Stimulated activated CD4-positive, alpha-beta T cell treated with anti-CD3 and anti-CD28 coated beads, Interleukin-12 subunit alpha, Interleukin-12 subunit beta, amount 100 ng/mL, for 4 hours (primary cell): ENCODE measurements around the gene ISL2.

ENCODE experiments used
- DNase-seq: peaks from one replicate; pipeline ENCODE4 v3.0.0-alpha.2; 2020

ISL2 gene

DNA sequence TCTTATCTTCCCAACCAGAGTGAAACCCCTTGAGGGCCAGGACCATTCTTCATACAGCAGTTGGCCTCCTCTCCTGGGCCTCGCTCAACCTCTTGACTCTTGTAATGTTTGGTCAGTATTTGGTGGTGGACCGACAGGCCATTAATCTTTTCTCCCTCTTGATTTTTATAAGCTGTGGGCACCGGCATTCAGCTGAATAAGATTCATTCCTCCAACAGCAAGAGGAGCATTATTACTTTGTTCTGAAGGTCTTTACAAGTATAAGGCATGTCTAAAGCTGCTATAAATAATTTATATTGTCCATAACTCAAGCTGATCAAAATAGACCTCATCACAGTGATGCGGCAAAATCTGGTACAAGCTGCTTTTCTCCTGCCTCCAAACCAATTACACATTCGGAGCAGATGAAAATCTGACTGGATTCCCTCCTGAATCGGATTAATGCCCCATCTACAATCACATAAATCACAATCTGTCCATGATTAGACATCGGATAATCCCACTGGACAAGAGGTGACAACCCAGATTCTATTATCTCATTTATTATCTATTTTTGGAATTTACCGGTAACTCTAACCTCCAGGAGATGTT lies 8.4 kb upstream of the ISL2 start:
- DNase-seq: no peak

DNA sequence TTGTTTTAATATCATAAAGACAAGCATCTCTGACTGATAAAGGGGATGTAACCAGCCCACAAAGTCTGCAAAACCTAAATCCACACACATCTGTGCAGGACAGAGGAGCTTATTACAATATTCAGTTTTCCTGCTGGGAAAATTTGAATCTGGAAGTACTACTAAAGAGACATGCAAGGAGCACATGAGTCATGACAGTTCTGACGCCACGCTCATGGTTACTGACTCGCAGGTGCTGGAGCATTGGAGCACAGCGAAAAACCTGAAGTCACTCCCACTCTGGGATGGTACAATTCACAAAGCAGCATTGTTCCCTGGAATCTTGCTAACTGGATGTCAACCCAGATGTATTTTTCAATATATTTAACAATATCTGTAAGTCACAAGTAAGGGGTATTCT lies 7.6 kb upstream of the ISL2 start:
- DNase-seq: no peak

DNA sequence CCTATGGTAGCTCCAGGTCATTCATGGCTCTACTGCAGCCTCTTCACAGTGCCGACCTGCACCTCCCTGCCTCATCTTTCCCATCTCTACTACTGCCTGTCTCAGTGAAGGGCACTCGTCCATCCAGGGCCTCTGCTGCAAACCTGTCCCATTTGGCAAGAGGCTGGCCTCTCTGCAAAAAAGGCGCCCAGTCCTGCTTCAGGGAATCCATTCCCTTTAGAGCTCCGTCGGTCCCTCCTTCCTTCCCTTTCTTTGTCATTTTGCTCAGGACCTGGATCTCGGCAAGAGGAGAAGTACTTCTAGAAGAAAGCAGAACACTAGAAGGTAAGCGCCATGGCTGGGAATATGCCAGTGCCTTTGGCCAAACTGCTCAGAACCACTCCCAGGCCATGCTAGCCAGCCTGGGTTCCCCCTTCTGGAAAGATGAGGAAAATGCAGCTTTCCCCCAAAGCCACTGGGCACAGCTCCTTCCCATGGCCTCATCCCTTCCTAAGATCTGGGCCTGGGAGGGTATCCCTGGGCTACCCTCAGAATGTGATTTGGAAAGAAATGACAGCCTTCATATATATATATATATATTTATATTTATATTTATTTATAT lies 6.4 kb upstream of the ISL2 start:
- DNase-seq: no peak

DNA sequence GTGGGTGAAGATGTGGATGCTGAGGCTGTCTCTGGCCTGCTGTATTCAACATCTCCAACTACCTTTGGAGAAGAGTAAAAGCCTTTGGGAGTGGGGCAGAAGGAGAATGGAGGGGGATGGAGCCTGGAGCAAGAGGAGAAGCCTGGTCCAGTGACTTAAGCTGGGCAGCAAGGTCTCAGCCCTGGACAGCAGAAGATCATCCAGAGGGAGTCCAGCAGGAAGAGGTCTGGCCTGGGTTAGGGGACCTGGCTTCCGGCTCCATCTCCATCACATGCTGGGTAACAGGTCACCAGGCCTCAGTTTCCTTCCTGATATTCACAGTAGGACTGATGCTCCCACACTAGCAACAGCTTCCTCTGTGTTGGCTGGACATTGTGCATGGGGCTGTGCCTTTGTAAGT lies 3.8 kb upstream of the ISL2 start:
- DNase-seq: no peak

DNA sequence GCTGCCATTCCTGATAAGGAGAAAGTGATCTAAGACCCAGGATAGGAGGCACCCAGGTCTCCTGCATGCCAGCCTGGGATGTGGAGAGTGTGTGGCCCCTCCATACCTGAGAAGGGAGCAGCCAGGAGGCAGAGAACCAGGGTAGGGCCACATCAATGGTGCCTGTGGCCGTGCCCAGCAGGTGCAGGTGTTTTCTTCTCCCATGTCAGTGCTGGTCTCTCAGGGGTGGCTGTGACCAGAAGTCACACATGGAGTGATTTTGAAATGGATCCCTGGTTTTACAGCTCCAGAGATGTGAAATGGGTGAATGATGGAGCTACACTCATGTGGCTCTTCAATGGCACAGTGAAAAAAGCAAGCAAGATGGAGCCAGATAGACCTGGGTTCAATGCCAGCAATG lies 3.3 kb upstream of the ISL2 start:
- DNase-seq: no peak

DNA sequence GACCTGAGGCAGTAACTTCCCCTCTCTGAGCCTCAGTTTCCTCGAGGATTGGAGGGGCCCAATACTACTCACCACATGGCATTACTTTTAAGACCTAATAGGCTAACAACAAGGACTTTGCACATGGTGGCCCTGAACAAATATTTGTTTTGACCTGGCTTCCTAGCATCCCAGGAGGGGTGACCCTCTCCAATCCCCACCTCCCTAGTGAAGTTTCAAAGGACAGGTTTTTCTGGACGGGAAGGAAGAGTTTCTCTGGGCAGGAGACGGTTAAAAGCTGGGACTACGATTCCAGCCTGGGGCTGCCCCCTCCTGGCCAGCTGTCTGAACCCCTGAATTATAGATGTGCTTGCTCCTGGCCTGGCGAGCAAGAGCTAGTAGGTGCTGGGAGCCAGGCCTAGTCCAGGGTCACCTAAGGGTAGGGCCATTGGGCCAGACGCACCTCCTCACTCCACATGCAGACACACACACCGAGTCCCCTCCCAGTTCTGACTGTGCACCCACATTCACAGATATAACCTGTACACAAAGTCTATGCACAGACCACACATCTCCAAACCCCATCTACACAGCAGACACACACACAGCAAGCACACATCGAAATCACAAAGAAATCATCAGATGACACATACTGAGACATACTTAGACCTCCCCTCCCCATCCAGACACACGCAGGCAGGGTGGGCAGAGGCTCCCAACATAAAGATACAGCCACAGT lies 2.7 kb upstream of the ISL2 start:
- no peak for DNase-seq

DNA sequence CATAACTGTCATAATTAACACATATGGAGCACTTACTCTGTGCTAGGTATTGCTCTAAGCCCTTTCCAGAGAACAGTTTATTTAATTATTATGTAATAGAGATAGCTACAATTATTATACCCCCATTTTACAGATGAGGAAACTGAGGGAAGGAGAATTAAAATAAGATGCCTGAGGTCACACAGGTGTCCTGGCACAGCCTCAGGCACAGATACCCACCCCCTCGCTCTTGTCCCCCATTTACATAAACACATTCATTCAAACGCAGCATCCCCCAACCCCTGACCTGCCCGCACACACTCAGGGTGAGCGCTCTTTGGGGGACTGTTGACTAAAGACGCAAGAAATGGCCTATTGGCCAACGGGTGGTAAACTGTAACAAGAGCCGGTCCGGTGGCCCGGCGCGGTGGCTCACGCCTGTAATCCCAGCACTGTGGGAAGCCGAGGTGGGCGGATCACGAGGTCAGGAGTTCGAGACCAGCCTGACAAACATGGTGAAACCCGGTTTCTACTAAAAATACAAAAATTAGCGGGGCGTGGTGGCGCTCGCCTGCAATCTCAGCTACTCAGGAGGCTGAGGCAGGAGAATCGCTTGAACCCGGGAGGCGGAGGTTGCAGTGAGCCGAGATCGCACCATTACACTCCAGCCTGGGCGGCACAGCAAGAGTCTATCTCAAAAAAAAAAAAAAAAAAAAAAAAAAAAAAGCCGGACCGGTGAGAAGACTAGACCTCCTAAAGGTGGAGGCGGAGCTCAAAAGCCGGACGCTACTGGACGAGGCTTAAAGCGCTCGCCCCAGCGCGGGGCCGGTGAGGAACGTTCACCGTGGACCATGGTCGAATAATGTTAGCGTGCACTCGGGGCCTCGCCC lies 1.9 kb upstream of the ISL2 start:
- DNase-seq: no peak

DNA sequence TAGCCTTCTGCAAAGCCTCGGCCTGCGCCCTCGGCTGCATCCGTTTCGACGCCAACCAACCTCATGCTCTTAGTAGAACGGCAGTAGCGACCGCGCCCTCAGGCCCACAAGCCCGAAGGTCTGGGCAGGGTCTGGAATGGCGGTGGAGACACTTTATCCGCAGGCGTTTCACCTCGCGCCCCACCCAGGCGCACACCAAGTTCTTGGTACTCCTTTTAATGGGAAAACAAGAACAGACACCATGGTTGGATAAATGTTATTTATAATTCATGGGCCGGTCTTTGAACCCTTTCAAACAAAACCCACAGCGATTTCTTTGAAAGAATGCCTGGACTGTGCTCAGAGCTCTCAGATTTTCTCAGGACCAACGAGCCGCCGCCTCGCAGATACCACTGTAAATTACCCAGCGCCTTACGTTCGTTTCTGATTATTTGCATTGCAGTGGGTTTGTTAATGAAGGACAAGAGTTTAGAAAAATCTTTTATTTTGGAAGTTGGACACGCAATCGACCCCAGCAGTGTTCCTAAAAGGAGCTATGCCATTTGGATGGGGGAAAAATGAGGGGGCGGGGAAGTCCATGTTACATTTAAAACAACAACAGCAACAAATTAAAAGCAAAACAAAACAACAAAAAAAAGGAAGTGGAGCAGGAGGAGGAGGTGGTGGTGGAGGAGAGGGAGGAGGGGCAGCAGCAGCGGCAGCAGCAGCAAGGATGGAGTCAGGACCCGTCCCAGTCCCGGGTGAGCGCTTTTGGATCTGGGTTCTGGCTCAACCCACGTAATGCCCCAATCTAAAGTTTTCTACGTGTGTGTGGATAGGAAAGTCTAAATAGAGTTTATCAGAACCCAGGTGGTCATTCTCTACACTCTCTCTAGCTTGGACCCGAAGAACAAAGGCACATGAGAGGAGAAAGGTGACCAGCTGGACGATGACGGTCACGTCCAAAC lies 993 bp upstream of the ISL2 start:
- no peak for DNase-seq

DNA sequence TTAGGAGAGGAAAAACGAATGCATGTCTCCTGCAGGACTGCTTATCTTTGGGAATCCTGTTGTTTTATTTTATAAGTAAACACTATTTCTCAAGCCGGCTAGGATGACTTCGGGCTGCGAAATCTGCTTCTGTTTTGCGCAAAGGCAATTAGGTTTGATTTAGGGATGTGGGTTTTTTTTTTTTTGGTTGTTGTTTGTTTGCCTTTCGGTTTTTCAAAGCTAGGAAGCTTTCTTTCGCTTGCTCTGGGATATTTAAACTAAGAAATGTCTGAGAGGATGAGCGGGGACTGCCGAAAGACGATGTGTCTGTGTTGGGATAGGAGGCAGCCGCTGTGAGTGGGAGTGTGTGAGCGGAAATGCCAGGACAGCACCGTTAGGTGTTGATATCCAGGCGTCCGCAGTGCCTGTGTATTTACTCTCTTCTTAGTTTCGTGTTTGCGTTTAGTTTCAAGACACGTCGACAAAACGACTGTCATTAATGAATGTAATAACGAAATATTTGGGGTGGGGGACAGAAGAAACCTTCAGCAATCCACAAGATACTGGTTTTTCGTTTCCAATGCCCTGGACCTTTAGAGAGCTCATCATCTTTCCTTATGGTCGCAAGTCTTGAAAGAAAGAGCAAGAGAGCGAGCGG lies 604 bp downstream of the ISL2 start:
- DNase-seq: no peak

DNA sequence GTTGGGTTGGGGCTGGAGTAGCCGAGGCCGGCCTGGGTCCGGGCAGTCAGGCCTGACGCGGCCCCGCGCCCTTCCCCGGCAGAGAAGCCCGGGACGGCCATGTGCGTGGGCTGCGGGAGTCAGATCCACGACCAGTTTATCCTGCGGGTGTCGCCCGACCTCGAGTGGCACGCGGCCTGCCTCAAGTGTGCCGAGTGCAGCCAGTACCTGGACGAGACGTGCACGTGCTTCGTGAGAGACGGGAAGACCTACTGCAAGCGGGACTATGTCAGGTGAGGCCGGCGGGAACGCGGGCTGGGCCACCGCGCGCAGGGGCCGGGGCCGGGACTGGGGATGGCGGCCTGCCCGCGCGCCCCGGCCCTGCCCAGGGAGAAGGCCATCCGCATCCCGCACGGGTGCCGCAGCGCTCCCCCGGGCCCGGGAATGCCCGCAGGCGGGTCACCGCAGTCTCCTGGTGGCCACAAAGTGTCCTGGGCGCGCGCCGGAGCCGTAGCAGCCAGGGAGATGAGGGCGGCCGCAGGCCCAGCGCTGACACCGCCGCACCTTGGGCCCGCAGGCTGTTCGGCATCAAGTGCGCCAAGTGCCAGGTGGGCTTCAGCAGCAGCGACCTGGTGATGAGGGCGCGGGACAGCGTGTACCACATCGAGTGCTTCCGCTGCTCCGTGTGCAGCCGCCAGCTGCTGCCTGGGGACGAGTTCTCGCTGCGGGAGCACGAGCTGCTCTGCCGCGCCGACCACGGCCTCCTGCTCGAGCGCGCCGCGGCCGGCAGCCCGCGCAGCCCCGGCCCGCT lies 1.3 kb downstream of the ISL2 start:
- DNase-seq: no peak

DNA sequence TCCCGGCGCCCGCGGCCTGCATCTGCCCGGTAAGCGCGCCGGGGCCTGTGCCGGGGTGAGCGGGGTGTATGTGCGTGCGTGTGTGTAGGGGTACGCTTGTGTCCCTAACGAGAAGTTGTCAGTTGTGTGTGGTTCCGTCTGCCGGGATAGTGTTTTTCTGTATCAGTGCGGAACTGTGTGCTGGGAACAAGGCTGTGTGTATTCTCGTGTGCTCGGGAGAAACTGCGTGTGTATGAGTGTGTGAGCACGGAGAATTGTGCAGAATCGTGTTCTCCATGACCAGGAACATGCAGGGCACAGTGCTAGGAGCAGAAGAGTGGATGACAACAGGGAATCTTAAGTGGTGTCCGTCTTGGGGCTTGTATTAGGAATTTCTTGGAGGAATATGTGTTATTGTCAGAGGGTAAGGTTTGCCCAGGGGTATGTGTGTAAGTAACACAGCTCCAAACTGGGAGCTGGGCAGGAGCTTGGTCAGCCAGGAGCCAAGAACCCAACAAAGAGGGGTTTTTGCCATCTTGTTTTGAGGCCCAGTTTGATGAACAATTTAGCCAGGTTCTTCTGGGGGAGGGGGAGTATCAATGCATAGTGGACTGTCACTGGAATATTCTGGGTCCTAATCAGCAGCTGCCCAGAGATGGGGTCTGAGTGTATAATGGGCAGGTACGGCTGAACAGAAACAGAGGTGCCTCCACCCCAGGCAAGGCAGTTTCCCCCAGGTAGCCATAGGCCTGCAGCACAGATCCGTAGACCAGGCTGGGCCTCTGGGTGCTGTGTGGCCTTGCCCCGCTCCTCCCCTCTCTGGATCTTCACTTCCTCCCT lies 2.1 kb downstream of the ISL2 start:
- no peak for DNase-seq

DNA sequence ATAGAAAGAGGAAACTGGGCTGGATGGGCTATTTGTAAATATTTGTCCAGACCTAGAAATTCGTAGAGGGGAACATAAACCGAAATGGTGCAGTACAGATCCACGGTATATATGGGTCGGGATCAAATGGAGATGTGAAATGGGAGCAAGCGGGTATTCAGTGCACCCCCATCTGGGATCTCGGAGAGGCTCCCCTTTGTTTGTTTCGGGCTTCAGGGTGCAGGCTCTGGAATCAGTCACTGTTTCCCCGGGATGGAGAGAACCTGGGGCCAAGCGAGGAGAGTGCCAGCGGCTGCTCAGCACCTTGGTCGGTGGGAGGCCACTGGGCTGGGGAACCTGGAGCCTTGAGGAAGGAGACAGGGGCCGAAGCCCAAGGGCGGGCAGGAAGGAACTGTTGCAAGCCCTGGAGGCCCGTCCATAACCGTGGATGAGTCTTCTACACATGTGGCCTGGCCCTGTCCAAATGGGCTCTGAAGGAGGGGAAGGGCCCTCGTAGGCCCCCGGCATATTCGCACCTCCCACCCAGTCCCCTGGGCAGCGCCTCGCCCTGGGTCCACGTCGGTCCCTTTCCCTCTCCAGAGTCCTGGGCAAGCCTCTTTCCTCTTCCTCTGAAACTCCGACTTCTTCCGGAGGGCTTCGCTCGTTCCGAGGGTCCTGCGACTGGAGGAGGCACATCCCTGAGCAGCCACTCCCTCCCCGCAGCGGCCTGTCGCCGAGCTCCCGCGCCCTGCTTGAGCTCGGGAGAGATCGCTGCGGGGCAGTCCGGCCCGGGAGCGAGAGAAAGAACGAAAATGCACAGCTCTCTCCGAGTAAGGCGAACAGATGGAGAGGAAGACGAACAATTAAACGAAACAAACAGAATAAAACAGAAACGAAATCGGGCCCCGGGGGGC lies 3.0 kb downstream of the ISL2 start:
- DNase-seq: no peak

DNA sequence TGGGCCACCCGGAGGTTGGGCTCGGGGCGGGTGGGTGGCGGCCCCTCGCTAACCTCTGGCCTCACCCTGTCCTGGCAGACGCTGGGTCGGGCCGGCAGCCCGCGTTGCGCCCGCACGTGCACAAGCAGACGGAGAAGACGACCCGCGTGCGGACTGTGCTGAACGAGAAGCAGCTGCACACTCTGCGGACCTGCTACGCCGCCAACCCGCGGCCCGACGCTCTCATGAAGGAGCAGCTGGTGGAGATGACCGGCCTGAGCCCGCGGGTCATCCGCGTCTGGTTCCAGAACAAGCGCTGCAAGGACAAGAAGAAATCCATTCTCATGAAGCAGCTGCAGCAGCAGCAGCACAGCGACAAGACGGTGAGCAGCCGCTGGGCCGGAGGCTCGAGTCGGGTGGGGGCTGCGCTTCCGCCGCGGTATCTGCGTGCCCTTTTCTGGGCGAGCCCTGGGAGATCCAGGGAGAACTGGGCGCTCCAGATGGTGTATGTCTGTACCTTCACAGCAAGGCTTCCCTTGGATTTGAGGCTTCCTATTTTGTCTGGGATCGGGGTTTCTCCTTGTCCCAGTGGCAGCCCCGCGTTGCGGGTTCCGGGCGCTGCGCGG lies 3.7 kb downstream of the ISL2 start:
- no peak for DNase-seq

DNA sequence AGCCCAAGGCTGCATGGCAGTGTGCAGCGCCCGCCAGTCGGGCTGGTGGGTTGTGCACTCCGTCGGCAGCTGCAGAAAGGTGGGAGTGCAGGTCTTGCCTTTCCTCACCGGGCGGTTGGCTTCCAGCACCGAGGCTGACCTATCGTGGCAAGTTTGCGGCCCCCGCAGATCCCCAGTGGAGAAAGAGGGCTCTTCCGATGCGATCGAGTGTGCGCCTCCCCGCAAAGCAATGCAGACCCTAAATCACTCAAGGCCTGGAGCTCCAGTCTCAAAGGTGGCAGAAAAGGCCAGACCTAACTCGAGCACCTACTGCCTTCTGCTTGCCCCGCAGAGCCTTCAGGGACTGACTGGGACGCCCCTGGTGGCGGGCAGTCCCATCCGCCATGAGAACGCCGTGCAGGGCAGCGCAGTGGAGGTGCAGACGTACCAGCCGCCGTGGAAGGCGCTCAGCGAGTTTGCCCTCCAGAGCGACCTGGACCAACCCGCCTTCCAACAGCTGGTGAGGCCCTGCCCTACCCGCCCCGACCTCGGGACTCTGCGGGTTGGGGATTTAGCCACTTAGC lies 4.3 kb downstream of the ISL2 start:
- peak; percentile 41 for DNase-seq

DNA sequence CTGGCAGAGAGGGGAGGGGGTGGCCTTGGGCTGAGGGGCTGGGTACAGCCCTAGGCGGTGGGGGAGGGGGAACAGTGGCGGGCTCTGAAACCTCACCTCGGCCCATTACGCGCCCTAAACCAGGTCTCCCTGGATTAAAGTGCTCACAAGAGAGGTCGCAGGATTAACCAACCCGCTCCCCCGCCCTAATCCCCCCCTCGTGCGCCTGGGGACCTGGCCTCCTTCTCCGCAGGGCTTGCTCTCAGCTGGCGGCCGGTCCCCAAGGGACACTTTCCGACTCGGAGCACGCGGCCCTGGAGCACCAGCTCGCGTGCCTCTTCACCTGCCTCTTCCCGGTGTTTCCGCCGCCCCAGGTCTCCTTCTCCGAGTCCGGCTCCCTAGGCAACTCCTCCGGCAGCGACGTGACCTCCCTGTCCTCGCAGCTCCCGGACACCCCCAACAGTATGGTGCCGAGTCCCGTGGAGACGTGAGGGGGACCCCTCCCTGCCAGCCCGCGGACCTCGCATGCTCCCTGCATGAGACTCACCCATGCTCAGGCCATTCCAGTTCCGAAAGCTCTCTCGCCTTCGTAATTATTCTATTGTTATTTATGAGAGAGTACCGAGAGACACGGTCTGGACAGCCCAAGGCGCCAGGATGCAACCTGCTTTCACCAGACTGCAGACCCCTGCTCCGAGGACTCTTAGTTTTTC lies 4.9 kb downstream of the ISL2 start:
- no peak for DNase-seq

DNA sequence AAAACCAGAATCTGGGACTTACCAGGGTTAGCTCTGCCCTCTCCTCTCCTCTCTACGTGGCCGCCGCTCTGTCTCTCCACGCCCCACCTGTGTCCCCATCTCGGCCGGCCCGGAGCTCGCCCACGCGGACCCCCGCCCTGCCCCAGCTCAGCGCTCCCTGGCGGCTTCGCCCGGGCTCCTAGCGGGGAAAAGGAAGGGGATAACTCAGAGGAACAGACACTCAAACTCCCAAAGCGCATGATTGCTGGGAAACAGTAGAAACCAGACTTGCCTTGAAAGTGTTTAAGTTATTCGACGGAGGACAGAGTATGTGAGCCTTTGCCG lies 5.4 kb downstream of the ISL2 start:
- DNase-seq: no peak

DNA sequence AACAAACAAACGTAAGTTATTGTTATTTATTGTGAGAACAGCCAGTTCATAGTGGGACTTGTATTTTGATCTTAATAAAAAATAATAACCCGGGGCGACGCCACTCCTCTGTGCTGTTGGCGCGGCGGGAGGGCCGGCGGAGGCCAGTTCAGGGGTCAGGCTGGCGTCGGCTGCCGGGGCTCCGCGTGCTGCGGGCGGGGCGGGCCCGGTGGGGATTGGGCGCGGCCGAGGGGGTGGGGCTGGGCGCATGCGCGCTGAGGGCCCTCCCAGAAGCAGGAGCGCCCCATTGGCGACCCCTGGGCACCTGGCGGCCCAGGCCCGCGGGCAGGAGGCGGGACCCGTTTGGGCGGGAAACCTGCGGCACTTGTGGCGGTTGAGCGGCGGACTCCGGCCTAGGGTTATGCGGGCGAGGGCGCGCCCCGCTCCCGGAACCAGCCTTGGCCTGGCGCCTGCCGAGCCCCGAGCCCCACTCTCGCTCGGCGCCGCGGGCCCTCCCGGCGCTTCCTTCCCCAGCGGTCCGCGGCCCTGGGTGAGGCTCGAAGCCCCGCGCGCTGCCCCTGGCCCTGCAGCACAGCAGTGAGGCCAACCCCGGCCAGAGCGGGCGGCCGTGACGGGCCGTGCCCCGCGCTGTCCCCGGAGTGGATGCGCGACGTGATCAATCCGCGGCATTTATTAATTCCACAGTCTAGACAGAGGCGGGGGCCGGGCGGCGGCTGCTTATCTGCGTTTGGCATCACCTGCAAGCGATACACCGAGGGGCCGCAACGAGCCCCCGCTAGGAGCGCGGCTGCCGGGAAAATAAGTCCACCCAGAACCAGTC lies 6.0 kb downstream of the ISL2 start:
- no peak for DNase-seq
